Neural progenitor cell (in vitro differentiated cells): ENCODE results near the gene BCAS4. TPM values are rescaled to one million over a fixed set of nuclear protein-coding genes. Genes with fewer than 3 reads are reported as not detected.

Experiments
- DNase-seq: peaks from one replicate; pipeline ENCODE4 v3.0.0-alpha.2; 2016; ENCODE audit warnings: low spot score
- H2AFZ ChIP-seq: fragments of 200-600 bp; sonication (generic); replicated peaks from 2 replicates; pipeline ENCODE4 v1.6.1; 2016; ENCODE audit warnings: antibody characterized with exemption
- H3F3A ChIP-seq: fragments of 200-600 bp; sonication (generic); 2 replicates; pipeline ENCODE4 v1.6.1; 2016; ENCODE audit warnings: antibody characterized with exemption, low read depth
- H3K27ac ChIP-seq: fragments of 200-600 bp; sonication (generic); 2 replicates; pipeline ENCODE4 v1.5.1; 2016; ENCODE audit warnings: mild to moderate bottlenecking
- H3K27me3 ChIP-seq: fragments of 200-600 bp; sonication (generic); 2 replicates; pipeline ENCODE4 v1.6.1; 2016; ENCODE audit warnings: mild to moderate bottlenecking, moderate library complexity
- H3K36me3 ChIP-seq: fragments of 200-600 bp; sonication (generic); 2 replicates; pipeline ENCODE4 v1.5.1; 2016
- H3K4me1 ChIP-seq: fragments of 200-600 bp; sonication (generic); 2 replicates; pipeline ENCODE4 v1.6.1; 2016; ENCODE audit warnings: mixed run types
- H3K4me2 ChIP-seq: fragments of 200-600 bp; sonication (generic); 2 replicates; pipeline ENCODE4 v1.6.1; 2016
- H3K4me3 ChIP-seq: fragments of 200-600 bp; sonication (generic); 2 replicates; pipeline ENCODE4 v1.5.1; 2016
- H3K79me2 ChIP-seq: fragments of 200-600 bp; sonication (generic); 2 replicates; pipeline ENCODE4 v1.6.1; 2016; ENCODE audit warnings: low read depth
- H3K9ac ChIP-seq: fragments of 200-600 bp; sonication (generic); 2 replicates; pipeline ENCODE4 v1.6.1; 2016
- H3K9me3 ChIP-seq: fragments of 200-600 bp; sonication (generic); 2 replicates; pipeline ENCODE4 v1.5.1; 2016; ENCODE audit warnings: low read depth
- H4K20me1 ChIP-seq: fragments of 200-600 bp; sonication (generic); 2 replicates; pipeline ENCODE4 v1.6.1; 2016; ENCODE audit warnings: low read depth
- H3K27ac Mint-ChIP-seq: 3 replicates; pipeline ENCODE4 v1.8.0; 2021; ENCODE audit warnings: mixed read lengths
- H3K27me3 Mint-ChIP-seq: 2 replicates; pipeline ENCODE4 v1.8.0; 2022; ENCODE audit warnings: low read depth, mild to moderate bottlenecking, inconsistent platforms, moderate library complexity, mixed read lengths; ENCODE audit not compliant: insufficient read depth
- H3K36me3 Mint-ChIP-seq: 3 replicates; pipeline ENCODE4 v1.8.0; 2021; ENCODE audit warnings: mixed read lengths
- H3K4me1 Mint-ChIP-seq: 3 replicates; pipeline ENCODE4 v1.8.0; 2021; ENCODE audit warnings: mixed read lengths
- H3K4me3 Mint-ChIP-seq: 3 replicates; pipeline ENCODE4 v1.8.0; 2021; ENCODE audit warnings: mild to moderate bottlenecking, moderate library complexity, mixed read lengths
- H3K9me3 Mint-ChIP-seq: 3 replicates; pipeline ENCODE4 v1.8.0; 2020; ENCODE audit warnings: mixed read lengths
- CTCF ChIP-seq: fragments of 200-600 bp; sonication (generic); IDR thresholded peaks from 2 replicates; pipeline ENCODE4 v1.5.1; 2017; ENCODE audit warnings: antibody characterized with exemption, mild to moderate bottlenecking
- EZH2 ChIP-seq: fragments of 200-600 bp; sonication (generic); IDR thresholded peaks from 2 replicates; pipeline ENCODE4 v1.6.1; 2017; ENCODE audit warnings: antibody characterized with exemption, mild to moderate bottlenecking, moderate library complexity
- EZH2phosphoT487 ChIP-seq: fragments of 200-600 bp; sonication (generic); IDR thresholded peaks from 2 replicates; pipeline ENCODE4 v1.6.1; 2017; ENCODE audit warnings: antibody characterized with exemption
- total RNA-seq: library from RNA; depleted of rRNA; stranded (reverse); fragments of >200 nt; gene quantifications from 2 replicates; pipeline ENCODE4 v1.2.3, GENCODE V29; 2015; ENCODE audit warnings: low replicate concordance

BCAS4 gene
- total RNA-seq, 1 donor from 2014 or later: 15.3 TPM

DNA sequence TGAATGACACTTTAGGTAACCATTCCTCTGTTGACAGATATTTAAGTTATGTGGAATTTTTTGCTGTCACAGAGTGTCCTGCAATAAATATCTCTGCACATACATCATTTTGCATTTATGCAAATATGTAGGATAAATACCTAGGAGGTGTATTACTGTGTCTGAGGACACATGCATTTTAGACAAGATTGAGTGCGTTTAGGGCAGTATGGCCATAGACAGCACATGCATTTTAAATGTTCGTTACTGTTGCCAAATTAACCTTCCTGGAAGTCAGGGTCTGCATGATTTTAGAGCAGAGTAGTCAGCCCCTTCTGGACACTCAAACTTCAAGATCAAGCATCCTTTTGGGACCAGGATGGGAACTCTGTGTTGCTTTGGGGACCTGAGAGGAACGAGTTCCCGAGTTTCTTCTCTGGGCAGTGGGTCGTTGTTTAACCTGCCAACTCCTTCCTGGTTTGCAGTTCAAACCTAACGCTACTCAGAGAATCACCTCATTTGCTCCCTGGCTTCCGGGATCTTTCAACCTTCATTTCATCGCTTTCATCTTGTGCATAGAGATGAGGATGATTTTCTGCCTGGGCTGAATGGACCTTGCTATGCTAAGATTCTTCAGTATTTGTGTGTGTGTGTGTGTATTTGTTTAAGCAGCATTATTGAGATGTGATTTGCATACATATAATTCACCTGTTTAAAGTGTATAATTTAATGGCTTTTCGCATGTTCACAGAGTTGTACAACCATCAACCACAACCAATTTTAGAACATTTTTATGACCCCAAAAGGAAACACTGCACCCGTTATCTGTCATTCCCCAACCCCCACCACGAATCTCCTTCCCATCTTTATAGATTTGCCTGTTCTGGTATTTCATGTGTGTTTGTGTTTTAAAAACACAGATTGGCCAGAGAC lies 9.8 kb downstream of the BCAS4 start:
- H3K27me3 Mint-ChIP-seq: peaks cover 2% of the 10 kb centered on the region
- H3K36me3 ChIP-seq: no peaks in the 10 kb centered on the region
- no peak overlapping the region for H3K27ac Mint-ChIP-seq
- TF ChIP-seq EZH2 (no peak), CTCF (no peak), EZH2phosphoT487 (no peak)
- H3K4me1 ChIP-seq: no peaks in the 10 kb centered on the region
- no peaks in the 10 kb centered on the region for H3F3A ChIP-seq
- H3K79me2 ChIP-seq: peaks cover 5% of the 10 kb centered on the region
- no peak overlapping the region for H3K9ac ChIP-seq
- no peaks in the 10 kb centered on the region for H3K9me3 ChIP-seq
- H3K4me3 Mint-ChIP-seq: no peak overlapping the region
- H3K4me2 ChIP-seq: no peak overlapping the region
- H2AFZ ChIP-seq: no peak overlapping the region
- H4K20me1 ChIP-seq: peaks cover 4% of the 10 kb centered on the region
- DNase-seq: no peak
- peaks cover under 1% of the 10 kb centered on the region for H3K36me3 Mint-ChIP-seq
- H3K4me3 ChIP-seq: no peak overlapping the region
- H3K27ac ChIP-seq: no peak overlapping the region
- no peaks in the 10 kb centered on the region for H3K27me3 ChIP-seq
- no peaks in the 10 kb centered on the region for H3K9me3 Mint-ChIP-seq
- H3K4me1 Mint-ChIP-seq: peaks cover 4% of the 10 kb centered on the region

GRCh38 chr20:50805349-50805684 lies 10.5 kb downstream of the BCAS4 start:
- no peak for TF ChIP-seq EZH2phosphoT487
- TF ChIP-seq CTCF: no peak
- no peak for TF ChIP-seq EZH2
- Histone ChIP-seq H3K27ac (no peak overlapping the region), H3K27me3 (no peaks in the 10 kb centered on the region), H3K4me2 (no peak overlapping the region), H3K9ac (no peak overlapping the region), H3F3A (no peaks in the 10 kb centered on the region), H3K79me2 (peaks cover 11% of the 10 kb centered on the region), H3K4me3 (no peak overlapping the region), H3K4me1 (no peaks in the 10 kb centered on the region), H3K36me3 (no peaks in the 10 kb centered on the region), H3K9me3 (no peaks in the 10 kb centered on the region), H4K20me1 (peaks cover 4% of the 10 kb centered on the region), H2AFZ (no peak overlapping the region)
- no peak for DNase-seq
- H3K36me3 Mint-ChIP-seq: peaks cover 2% of the 10 kb centered on the region
- H3K4me1 Mint-ChIP-seq: no peaks in the 10 kb centered on the region
- H3K9me3 Mint-ChIP-seq: no peaks in the 10 kb centered on the region
- H3K27ac Mint-ChIP-seq: no peak overlapping the region
- no peak overlapping the region for H3K4me3 Mint-ChIP-seq
- peaks cover 2% of the 10 kb centered on the region for H3K27me3 Mint-ChIP-seq

DNA sequence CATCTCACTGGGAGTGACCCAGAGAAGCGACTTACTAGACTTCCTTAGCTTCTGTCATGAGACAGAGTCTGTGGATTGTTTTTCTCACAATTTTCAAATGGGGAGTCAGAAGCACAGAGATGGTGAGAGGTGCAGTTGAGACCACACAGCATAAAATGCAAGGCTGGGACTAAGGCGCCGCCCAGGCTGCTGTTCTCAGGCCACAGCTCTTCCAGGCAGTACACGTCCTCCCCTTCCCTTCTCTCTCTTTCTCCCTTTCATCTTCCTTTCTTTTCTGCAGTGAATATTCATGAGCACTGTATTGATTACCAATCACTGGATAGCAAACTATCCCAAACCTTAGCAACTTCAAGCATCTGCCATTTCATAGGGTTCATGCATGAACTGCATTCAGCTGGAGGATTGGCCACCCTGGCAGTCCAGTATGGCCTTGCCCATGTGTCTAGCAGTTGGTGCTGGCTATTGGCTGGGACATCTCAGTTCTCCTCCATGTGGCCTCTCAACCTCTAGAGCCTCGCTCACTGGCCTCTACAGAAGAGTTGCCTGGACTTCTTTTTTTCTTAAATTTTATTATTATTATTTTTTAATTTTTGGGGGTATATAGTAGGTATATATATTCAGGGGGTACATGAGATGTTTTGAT lies 11.4 kb downstream of the BCAS4 start:
- no peaks in the 10 kb centered on the region for H3K4me1 Mint-ChIP-seq
- no peaks in the 10 kb centered on the region for H3K4me1 ChIP-seq

More for the DNA sequence above, 11.4 kb downstream of the BCAS4 start:
- Histone ChIP-seq H3K27me3 (no peaks in the 10 kb centered on the region), H3K36me3 (no peaks in the 10 kb centered on the region), H4K20me1 (peaks cover 4% of the 10 kb centered on the region), H3K9ac (no peak overlapping the region), H3K9me3 (no peaks in the 10 kb centered on the region), H3F3A (no peaks in the 10 kb centered on the region), H2AFZ (no peak overlapping the region), H3K4me3 (no peak overlapping the region), H3K79me2 (peaks cover 11% of the 10 kb centered on the region), H3K27ac (no peak overlapping the region), H3K4me2 (no peak overlapping the region)
- TF ChIP-seq EZH2phosphoT487: no peak
- no peak for TF ChIP-seq EZH2
- TF ChIP-seq CTCF: no peak
- DNase-seq: no peak
- no peaks in the 10 kb centered on the region for H3K9me3 Mint-ChIP-seq
- no peak overlapping the region for H3K4me3 Mint-ChIP-seq
- peaks cover 2% of the 10 kb centered on the region for H3K36me3 Mint-ChIP-seq
- H3K27me3 Mint-ChIP-seq: peaks cover 2% of the 10 kb centered on the region
- no peak overlapping the region for H3K27ac Mint-ChIP-seq
